ENCODE measurements around the gene PRRT2. TPM values are rescaled to one million over a fixed set of nuclear protein-coding genes. Genes with fewer than 3 reads are reported as not detected.

The PRRT2 gene
- total and polyA plus RNA-seq, 2 experiments from 2014 or later, result 13.3 to 16.6 TPM

DNA sequence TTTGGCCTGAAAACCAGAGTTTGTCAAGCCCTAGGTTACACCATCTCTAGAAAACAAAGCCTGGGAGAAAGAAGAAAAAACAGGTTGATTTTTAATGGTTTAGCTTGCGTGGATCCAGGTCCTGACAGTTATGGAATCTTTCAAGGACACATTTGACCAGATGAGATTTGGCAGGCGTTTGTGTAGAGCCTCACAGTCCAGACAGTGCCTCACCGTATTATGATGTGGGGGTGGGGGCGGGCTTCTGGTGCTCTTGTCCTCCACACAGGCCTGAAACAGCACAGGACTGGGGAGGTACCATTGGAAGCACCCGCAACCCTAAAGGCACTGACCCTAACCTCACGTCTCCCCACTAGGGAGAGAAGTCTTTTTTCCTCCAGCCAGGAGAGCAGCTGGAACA, 27.8 kb downstream of the PRRT2 start (continued):
- TF ChIP-seq, protein P1, sequence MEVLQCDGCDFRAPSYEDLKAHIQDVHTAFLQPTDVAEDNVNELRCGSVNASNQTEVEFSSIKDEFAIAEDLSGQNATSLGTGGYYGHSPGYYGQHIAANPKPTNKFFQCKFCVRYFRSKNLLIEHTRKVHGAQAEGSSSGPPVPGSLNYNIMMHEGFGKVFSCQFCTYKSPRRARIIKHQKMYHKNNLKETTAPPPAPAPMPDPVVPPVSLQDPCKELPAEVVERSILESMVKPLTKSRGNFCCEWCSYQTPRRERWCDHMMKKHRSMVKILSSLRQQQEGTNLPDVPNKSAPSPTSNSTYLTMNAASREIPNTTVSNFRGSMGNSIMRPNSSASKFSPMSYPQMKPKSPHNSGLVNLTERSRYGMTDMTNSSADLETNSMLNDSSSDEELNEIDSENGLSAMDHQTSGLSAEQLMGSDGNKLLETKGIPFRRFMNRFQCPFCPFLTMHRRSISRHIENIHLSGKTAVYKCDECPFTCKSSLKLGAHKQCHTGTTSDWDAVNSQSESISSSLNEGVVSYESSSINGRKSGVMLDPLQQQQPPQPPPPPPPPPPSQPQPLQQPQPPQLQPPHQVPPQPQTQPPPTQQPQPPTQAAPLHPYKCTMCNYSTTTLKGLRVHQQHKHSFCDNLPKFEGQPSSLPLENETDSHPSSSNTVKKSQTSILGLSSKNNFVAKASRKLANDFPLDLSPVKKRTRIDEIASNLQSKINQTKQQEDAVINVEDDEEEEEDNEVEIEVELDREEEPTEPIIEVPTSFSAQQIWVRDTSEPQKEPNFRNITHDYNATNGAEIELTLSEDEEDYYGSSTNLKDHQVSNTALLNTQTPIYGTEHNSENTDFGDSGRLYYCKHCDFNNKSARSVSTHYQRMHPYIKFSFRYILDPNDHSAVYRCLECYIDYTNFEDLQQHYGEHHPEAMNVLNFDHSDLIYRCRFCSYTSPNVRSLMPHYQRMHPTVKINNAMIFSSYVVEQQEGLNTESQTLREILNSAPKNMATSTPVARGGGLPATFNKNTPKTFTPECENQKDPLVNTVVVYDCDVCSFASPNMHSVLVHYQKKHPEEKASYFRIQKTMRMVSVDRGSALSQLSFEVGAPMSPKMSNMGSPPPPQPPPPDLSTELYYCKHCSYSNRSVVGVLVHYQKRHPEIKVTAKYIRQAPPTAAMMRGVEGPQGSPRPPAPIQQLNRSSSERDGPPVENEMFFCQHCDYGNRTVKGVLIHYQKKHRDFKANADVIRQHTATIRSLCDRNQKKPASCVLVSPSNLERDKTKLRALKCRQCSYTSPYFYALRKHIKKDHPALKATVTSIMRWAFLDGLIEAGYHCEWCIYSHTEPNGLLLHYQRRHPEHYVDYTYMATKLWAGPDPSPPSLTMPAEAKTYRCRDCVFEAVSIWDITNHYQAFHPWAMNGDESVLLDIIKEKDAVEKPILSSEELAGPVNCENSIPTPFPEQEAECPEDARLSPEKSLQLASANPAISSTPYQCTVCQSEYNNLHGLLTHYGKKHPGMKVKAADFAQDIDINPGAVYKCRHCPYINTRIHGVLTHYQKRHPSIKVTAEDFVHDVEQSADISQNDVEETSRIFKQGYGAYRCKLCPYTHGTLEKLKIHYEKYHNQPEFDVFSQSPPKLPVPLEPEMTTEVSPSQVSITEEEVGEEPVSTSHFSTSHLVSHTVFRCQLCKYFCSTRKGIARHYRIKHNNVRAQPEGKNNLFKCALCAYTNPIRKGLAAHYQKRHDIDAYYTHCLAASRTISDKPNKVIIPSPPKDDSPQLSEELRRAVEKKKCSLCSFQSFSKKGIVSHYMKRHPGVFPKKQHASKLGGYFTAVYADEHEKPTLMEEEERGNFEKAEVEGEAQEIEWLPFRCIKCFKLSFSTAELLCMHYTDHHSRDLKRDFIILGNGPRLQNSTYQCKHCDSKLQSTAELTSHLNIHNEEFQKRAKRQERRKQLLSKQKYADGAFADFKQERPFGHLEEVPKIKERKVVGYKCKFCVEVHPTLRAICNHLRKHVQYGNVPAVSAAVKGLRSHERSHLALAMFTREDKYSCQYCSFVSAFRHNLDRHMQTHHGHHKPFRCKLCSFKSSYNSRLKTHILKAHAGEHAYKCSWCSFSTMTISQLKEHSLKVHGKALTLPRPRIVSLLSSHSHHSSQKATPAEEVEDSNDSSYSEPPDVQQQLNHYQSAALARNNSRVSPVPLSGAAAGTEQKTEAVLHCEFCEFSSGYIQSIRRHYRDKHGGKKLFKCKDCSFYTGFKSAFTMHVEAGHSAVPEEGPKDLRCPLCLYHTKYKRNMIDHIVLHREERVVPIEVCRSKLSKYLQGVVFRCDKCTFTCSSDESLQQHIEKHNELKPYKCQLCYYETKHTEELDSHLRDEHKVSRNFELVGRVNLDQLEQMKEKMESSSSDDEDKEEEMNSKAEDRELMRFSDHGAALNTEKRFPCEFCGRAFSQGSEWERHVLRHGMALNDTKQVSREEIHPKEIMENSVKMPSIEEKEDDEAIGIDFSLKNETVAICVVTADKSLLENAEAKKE (CRISPR knock-in tag; IDR thresholded peaks at IDR 0.05), result no peak
- TF ChIP-seq STAT1 (IDR thresholded peaks at IDR 0.05; ENCODE audit: unreplicated experiment), result no peak
- TF ChIP-seq NANOG (IDR thresholded peaks at IDR 0.05; ENCODE audit: borderline replicate concordance), result no peak
- TF ChIP-seq, protein P2, sequence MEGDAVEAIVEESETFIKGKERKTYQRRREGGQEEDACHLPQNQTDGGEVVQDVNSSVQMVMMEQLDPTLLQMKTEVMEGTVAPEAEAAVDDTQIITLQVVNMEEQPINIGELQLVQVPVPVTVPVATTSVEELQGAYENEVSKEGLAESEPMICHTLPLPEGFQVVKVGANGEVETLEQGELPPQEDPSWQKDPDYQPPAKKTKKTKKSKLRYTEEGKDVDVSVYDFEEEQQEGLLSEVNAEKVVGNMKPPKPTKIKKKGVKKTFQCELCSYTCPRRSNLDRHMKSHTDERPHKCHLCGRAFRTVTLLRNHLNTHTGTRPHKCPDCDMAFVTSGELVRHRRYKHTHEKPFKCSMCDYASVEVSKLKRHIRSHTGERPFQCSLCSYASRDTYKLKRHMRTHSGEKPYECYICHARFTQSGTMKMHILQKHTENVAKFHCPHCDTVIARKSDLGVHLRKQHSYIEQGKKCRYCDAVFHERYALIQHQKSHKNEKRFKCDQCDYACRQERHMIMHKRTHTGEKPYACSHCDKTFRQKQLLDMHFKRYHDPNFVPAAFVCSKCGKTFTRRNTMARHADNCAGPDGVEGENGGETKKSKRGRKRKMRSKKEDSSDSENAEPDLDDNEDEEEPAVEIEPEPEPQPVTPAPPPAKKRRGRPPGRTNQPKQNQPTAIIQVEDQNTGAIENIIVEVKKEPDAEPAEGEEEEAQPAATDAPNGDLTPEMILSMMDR (conservative IDR thresholded peaks at IDR 0.05; ENCODE audit: low read depth in 2 of 2), result no peak
- TF ChIP-seq ZNF331 (CRISPR knock-in tag; IDR thresholded peaks at IDR 0.05; ENCODE audit: low read depth), result no peak

- Mint-ChIP-seq H3K4me1 (no peaks in the 10 kb centered on the region; the same call in 2 of the 3 replicates), H3K27me3 (ENCODE audit: insufficient read depth, low read depth, poor library complexity) (peaks cover 6% of the 10 kb centered on the region), H3K27ac (peak overlapping the region; percentile 56; the same call in 1 of the 2 replicates), H3K9me3 (no peaks in the 10 kb centered on the region), H3K36me3 (ENCODE audit: low read depth) (no peaks in the 10 kb centered on the region), H3K4me3 (no peak overlapping the region)
- Histone ChIP-seq H3K79me2 (replicated peaks; ENCODE audit: insufficient read depth) (no peaks in the 10 kb centered on the region), H3K4me1 (ENCODE audit: insufficient read depth) (no peaks in the 10 kb centered on the region), H3F3A (replicated peaks; ENCODE audit: low read depth) (no peaks in the 10 kb centered on the region), H3K4me2 (no peak overlapping the region), H4K20me1 (replicated peaks; ENCODE audit: insufficient read depth) (no peaks in the 10 kb centered on the region), H2AFZ (no peak overlapping the region), H3K4me3 (no peak overlapping the region), H3K27ac (ENCODE audit: low read depth) (no peak overlapping the region), H3K36me3 (ENCODE audit: insufficient read depth) (no peaks in the 10 kb centered on the region), H3K27me3 (ENCODE audit: insufficient read depth) (no peaks in the 10 kb centered on the region), H3K9me2 (ENCODE audit: insufficient read depth) (no peaks in the 10 kb centered on the region)
- TF ChIP-seq CREB1 (CRISPR knock-in tag; IDR thresholded peaks at IDR 0.05; ENCODE audit: low read depth) (no peak), JUNB (IDR thresholded peaks at IDR 0.05; ENCODE audit: unreplicated experiment) (no peak), POLR2AphosphoS5 (IDR thresholded peaks at IDR 0.05; ENCODE audit: low read depth) (no peak)
- DNase-seq (ENCODE audit: low spot score) (no peak), ATAC-seq (no peak)
Measured at GRCh38 chr16:29840240-29840639, 28.2 kb downstream of the PRRT2 start.

Measured in GM23338 (cell line).